ENCODE results near the gene RBM27. TPM values are rescaled to one million over a fixed set of nuclear protein-coding genes. Genes with fewer than 3 reads are reported as not detected.

RBM27 gene
- polyA plus RNA-seq, 3 donors: 3.0 to 6.9 (median 5.8) TPM

DNA sequence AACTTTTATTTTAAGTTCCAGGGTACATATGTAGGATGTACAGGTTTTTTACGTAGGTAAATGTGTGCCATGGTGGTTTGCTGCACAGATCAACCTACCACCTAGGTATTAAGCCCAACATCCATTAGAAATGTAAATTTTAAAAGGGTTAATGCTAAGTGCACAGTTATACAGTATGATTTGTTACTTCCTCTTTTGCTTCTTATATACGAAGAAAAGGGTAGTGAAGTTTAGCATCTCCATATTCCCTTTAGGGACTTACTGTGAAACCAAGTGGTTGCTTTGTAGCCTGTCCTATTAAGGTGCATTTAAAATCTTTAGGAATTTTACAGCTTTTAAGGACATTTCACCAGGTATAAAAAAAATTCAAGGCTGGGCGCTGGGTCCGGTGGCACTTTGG is 46.4 kb downstream of the RBM27 start:
- no peak overlapping the region for H3K27ac ChIP-seq (ENCODE audit: low read depth, low read length)
- WGBS, 3 donors: 87 to 93% (median 88%) methylated on average over 4 of the region's 4 CpGs

Other genes with a start within 250 kb of the RBM27 start
- under 1 TPM in 2 of 3 donors, not detected in 1; 0.12 to 0.24 TPM for gene PLAC8L1, start 98.0 kb upstream of the RBM27 start, polyA plus RNA-seq
- gene LARS1, start 21.0 kb upstream of the RBM27 start, polyA plus RNA-seq: 10 to 100 TPM; 29.7 to 42.2 (median 30.7) TPM
- gene POU4F3, start 135.2 kb downstream of the RBM27 start, polyA plus RNA-seq: under 1 TPM in 1 of 3 donors, not detected in 2; 0.06 TPM
- 10 to 100 TPM; 10.5 to 26.9 (median 19.0) TPM for gene TCERG1, start 243.7 kb downstream of the RBM27 start, polyA plus RNA-seq